Coronary artery (tissue), 2 donors: ENCODE results near the gene HDAC11.
"Not testable (repeated sequence)": the region's sequence is repeated elsewhere in the genome, so short reads cannot be mapped to it uniquely, and the experiment has no call there.

Experiments used
- DNase-seq: peaks from one replicate; pipeline ENCODE4 v3.0.0-alpha.2; 2017; ENCODE audit warnings: low spot score
- H3K27ac ChIP-seq, 2 donors: fragments of 200-600 bp; sonication (generic); one replicate each; pipeline ENCODE4 v1.5.1; 2016 to 2019
- H3K4me3 ChIP-seq: fragments of 200-600 bp; sonication (generic); 2 replicates; pipeline ENCODE4 v1.5.1; 2016; ENCODE audit warnings: mild to moderate bottlenecking, moderate library complexity
- TF ChIP-seq, protein P1 (sequence below): fragments of 200-600 bp; sonication (generic); IDR thresholded peaks from one replicate; pipeline ENCODE4 v1.5.1; 2019; ENCODE audit warnings: antibody characterized with exemption

Gene HDAC11

DNA sequence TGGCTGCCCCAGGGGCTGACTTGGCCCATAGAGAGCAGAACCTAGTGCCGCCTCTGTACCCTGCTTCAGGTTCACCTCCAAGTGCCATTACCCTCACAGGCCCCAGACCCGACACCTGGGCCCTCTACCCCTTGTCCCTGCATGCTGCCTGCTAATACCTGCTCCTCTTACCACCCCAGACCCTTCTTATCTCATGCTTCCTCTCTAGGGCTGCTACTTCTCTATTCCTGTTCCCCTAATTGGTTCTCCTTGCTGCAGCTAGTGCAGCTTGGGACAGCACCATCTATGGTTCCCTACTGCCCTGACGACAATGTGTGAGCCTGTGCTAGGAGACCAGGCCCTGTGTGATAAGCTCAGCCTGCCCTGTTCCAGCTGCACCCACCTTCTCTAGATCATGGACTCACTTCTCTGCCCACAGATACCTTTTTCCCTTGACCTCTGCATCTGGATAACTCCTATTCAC lies 15.3 kb downstream of the HDAC11 start:
- H3K4me3 ChIP-seq, result no peak overlapping the region
- no peak overlapping the region for H3K27ac ChIP-seq
- TF ChIP-seq, protein P1, sequence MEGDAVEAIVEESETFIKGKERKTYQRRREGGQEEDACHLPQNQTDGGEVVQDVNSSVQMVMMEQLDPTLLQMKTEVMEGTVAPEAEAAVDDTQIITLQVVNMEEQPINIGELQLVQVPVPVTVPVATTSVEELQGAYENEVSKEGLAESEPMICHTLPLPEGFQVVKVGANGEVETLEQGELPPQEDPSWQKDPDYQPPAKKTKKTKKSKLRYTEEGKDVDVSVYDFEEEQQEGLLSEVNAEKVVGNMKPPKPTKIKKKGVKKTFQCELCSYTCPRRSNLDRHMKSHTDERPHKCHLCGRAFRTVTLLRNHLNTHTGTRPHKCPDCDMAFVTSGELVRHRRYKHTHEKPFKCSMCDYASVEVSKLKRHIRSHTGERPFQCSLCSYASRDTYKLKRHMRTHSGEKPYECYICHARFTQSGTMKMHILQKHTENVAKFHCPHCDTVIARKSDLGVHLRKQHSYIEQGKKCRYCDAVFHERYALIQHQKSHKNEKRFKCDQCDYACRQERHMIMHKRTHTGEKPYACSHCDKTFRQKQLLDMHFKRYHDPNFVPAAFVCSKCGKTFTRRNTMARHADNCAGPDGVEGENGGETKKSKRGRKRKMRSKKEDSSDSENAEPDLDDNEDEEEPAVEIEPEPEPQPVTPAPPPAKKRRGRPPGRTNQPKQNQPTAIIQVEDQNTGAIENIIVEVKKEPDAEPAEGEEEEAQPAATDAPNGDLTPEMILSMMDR, result no peak
- DNase-seq, result no peak

DNA sequence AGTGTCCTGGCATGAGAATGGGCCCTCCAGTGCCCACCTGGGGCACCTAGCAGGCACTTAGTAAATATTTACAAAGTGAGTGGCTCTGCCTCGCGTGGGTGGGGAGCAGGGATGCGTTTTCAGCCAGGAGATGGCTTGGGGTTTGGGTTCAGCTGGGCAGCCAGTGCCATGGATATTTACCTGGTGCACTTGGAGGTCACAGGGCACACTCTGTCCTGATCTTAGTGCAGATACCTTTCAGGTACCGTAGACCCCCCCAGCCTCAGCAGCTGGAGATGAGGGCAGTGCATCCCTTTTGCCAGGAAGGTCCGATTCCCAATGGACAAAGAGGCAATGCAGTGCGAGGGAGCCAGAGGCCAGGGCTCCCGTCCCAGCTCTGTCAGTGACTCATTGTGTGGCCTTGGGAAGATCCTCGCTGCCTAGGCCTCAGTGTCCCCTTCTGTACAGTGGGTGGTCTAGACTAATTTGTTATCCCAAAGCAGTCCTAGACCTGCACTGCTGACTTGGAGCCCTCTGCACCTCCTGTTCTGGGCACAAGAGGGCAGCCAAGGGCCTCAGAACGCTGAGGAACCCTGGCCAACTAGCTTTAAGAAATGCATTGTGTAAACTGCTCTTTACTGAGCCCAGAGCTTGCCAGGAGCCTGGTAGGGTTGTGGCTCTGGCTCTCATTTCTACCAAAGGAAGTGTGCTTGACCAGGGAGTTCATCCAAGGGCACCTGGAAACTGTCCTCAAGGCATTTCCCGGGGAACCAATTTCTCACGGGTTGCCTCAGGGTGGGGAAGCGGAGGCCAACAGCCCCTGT lies 16.0 kb downstream of the HDAC11 start:
- Histone ChIP-seq H3K27ac (peak overlapping the region in 1 of 2 donors; percentile 46), H3K4me3 (no peak overlapping the region)
- TF ChIP-seq, protein P1, result peak; percentile 80
- DNase-seq, result no peak

DNA sequence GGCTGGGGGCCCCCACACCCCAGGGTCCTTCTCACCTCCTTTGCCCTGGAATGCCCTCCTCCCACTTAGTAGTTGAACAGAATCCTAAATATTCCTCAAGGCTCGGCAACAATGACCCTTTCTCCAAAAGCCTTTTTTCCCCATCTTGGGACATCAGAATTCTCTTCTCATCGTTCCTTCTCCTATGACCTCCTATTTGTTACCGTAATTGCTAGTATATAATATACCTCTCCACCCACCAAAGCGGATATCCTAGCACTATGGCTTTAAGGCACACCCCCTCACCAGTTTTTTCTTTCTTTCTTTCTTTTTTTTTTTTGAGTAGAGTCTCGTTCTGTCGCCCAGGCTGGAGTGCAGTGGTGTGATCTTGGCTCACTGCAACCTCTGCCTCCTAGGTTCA lies 16.8 kb downstream of the HDAC11 start:
- no peak for DNase-seq
- TF ChIP-seq, protein P1, result no peak
- peak overlapping the region in 1 of 2 donors; percentile 46 for H3K27ac ChIP-seq
- no peak overlapping the region for H3K4me3 ChIP-seq

DNA sequence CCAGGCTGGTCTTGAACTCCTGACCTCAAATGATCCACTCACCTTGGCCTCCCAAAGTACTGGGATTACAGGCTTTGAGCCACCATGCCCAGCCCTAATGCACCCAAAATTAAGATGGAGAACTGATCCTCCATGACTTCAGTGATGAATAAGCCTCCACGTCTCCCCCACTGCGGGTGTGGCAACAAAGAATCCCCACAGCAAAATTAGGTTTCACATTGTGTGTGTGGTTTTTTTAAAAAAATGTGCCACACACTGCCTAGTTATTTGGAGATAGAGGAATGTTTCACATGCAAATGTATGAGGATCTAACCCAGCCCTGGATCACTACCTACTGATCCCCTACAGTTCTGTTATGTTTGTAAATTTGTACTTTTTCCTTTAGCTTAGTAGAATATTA lies 17.3 kb downstream of the HDAC11 start:
- Histone ChIP-seq H3K4me3 (no peak overlapping the region), H3K27ac (no peak overlapping the region)
- DNase-seq, result no peak
- TF ChIP-seq, protein P1, result no peak

DNA sequence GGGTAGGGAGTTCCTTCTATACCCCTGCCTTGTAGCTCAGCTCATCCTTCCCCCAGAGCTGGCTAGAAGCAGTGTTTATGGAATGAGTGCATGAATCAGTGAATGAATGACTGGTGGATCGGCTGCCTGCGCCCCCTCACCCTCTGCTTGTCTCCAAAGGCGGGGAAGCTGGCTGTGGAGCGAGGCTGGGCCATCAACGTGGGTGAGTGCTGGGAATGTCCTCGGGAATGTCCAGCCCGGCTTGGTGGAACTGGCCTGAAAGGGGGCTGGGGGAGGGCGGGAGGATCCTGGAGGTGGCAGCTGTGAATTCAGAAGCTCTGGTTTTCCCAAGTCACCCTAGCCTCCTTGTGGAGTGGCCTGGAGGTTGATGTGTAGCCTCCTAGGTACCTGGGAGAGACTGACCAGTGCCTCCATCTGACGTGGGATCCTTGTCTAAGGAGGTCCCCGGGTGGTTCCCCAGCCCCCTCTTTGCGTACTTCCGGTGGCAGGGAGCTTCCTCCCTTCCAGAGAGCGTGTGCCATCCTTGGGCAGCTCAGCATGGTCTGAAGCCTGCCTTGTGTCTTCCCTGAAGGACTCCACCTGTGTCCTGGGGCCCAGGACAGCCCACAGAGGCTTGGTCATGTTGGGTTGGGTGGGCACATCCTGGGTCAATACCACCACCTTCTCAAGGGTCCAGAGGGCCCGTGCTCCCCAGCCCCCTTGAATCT lies 18.4 kb downstream of the HDAC11 start:
- no peak overlapping the region for H3K27ac ChIP-seq
- DNase-seq, result no peak
- TF ChIP-seq, protein P1, result no peak
- no peak overlapping the region for H3K4me3 ChIP-seq

DNA sequence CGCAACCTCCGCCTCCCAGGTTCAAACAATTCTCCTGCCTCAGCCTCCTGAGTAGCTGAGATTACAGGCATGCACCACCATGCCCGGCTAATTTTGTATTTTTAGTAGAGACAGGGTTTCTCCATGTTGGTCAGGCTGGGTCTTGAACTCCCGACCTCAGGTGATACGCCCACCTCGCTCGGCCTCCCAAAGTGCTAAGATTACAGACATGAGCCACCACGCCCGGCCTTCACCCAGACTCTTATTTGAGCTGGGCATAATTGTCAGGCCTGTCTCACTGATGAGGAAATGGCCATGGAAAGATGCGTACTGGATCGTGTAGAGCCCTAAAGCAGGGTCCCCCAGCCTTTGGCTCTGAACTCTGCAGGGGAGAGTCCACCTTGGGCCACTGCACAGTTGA lies 19.1 kb downstream of the HDAC11 start:
- DNase-seq, H3K4me3 ChIP-seq, H3K27ac ChIP-seq: not testable (repeated sequence)

DNA sequence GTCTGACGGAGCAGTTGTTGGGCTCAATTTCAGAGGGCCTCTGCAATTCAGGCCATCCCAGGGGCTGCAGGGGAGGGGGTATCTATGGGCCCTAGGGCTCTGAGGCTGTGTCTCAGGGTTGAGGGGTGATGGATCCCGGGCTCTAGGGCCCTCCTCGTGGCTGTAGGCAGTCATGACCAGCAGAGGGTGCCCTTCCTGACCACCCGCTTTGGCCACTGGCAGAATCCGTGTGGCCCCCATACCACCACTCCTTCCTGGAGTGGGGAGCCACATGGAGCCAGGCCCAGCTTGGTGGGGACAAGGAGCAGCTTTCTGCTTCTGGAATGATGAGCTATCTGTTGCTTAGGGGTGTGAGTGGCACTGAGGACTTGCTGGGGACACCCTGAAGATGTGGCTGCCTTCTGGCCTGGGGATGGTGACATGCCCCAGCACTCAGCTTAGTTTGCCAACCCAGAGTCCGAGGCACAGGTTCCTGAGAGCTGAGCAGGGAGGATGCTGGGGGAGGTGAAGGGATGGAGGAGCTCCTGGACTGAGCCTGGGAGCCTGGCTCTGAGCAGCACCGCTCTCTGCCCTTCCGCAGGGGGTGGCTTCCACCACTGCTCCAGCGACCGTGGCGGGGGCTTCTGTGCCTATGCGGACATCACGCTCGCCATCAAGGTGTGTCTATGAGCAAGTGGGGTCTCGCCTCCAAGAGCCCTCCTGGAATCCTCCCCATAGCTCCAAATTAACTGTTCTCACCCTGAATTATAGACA lies 20.2 kb downstream of the HDAC11 start:
- no peak overlapping the region for H3K27ac ChIP-seq
- DNase-seq, result no peak
- H3K4me3 ChIP-seq, result no peak overlapping the region
- TF ChIP-seq, protein P1, result no peak
